GM12878 (cell line): Measurements from ENCODE around the gene ANP32E. TPM values are rescaled to one million over a fixed set of nuclear protein-coding genes. Genes with fewer than 3 reads are reported as not detected.

Experiments used
- ATAC-seq: fragments of 200-7000 bp; cut with Tn5 transposase; 3 replicates; pipeline ENCODE4 v1.9.1; 2020; ENCODE audit warnings: mild to moderate bottlenecking, moderate library complexity
- BruUV-seq: library from RNA; stranded (reverse); fragments of 400-500 nt; replicated peaks from 2 replicates; lab custom pipeline; 2021; lab: Mats Ljungman, UMichigan
- CTCF ChIA-PET: fragments of 300-600 bp; sonication (Branson Sonifier 250); formaldehyde crosslinking; extraction: SDS; loops from one replicate; lab custom pipeline; 2021; ENCODE audit warnings: inconsistent platforms; lab: Yijun Ruan, JAX
- POLR2A ChIA-PET: fragments of 350-600 bp; formaldehyde crosslinking; extraction: SDS; loops from one replicate; lab custom pipeline; 2021; ENCODE audit warnings: inconsistent platforms; lab: Charles Lee
- RAD21 ChIA-PET: fragments of 300-600 bp; sonication (Branson Sonifier 250); formaldehyde crosslinking; loops from one replicate; lab custom pipeline; 2023; ENCODE audit warnings: antibody characterized with exemption; ENCODE audit not compliant: unreplicated experiment; lab: Charles Lee
- SMC1A ChIA-PET: fragments of 300-600 bp; sonication (Branson Sonifier 250); formaldehyde crosslinking; loops from one replicate; lab custom pipeline; 2023; ENCODE audit not compliant: unreplicated experiment, uncharacterized antibody; lab: Charles Lee
- DNase-seq: peaks from one replicate; pipeline ENCODE4 v3.0.0-alpha.2; 2011; ENCODE audit warnings: low read depth, low spot score
- FAIRE-seq: peaks from 3 replicates; lab custom pipeline; 2011; peaks lifted over from hg19 to GRCh38; lab: Jason Lieb, UNC
- H2AFZ ChIP-seq: 2 replicates; pipeline ENCODE4 v1.6.0; 2011; ENCODE audit warnings: low read depth, low read length, control low read depth; ENCODE audit not compliant: control insufficient read depth
- H3K27ac ChIP-seq: 2 replicates; pipeline ENCODE4 v1.5.1; 2011; ENCODE audit warnings: control low read depth; ENCODE audit not compliant: control insufficient read depth, insufficient read depth
- H3K27me3 ChIP-seq, 2 experiments: replicated peaks in 1 of 2; 2 replicates each; pipeline versions ENCODE4 v1.6.0 to v1.6.1; 2011; ENCODE audit warnings: low read length in 1 of 2; ENCODE audit not compliant: control insufficient read depth in 2 of 2, insufficient read depth in 2 of 2
- H3K36me3 ChIP-seq, 2 experiments: 2 replicates each; pipeline ENCODE4 v1.5.1; 2011; ENCODE audit warnings: low read length in 1 of 2; ENCODE audit not compliant: control insufficient read depth in 2 of 2, insufficient read depth in 2 of 2
- H3K4me1 ChIP-seq: 2 replicates; pipeline ENCODE4 v1.6.1; 2011; ENCODE audit warnings: mild to moderate bottlenecking, low read length, moderate library complexity, mixed read lengths; ENCODE audit not compliant: control insufficient read depth, insufficient read depth
- H3K4me2 ChIP-seq: 2 replicates; pipeline ENCODE4 v1.6.0; 2011; ENCODE audit warnings: control low read depth; ENCODE audit not compliant: control insufficient read depth, insufficient read depth
- H3K4me3 ChIP-seq: fragments of 200-600 bp; sonication (generic); 2 replicates; pipeline ENCODE4 v1.5.1; 2016
- H3K79me2 ChIP-seq: 2 replicates; pipeline ENCODE4 v1.6.0; 2011; ENCODE audit warnings: low read length; ENCODE audit not compliant: control insufficient read depth, insufficient read depth
- H3K9ac ChIP-seq: 2 replicates; pipeline ENCODE4 v1.8.0; 2011; ENCODE audit warnings: low read length, control low read depth, mixed read lengths; ENCODE audit not compliant: control insufficient read depth, insufficient read depth
- H3K9me3 ChIP-seq: replicated peaks from 3 replicates; pipeline ENCODE4 v1.5.1; 2011; ENCODE audit warnings: mild to moderate bottlenecking, low read length; ENCODE audit not compliant: control insufficient read depth, insufficient read depth
- H4K20me1 ChIP-seq: 2 replicates; pipeline ENCODE4 v1.6.0; 2011; ENCODE audit not compliant: control insufficient read depth, insufficient read depth
- ATF3 ChIP-seq: IDR thresholded peaks from 2 replicates; pipeline ENCODE4 v1.6.1; 2011; ENCODE audit warnings: low read depth, mild to moderate bottlenecking, low read length, moderate library complexity, borderline replicate concordance; ENCODE audit errors: extremely low read depth
- BHLHE40 ChIP-seq, 2 experiments: fragments of 450-650 bp in 1 of 2; IDR thresholded peaks; 2 replicates each; pipeline ENCODE4 v1.6.1; 2011 to 2017; ENCODE audit warnings: low read depth in 2 of 2, borderline replicate concordance in 1 of 2, improper control_type of control experiment in 1 of 2, low read length in 1 of 2, mild to moderate bottlenecking in 1 of 2
- CEBPZ ChIP-seq: fragments of 150-350 bp; IDR thresholded peaks from 2 replicates; pipeline ENCODE4 v1.6.1; 2016; ENCODE audit warnings: low read depth, low read length
- CUX1 ChIP-seq: IDR thresholded peaks from 2 replicates; pipeline ENCODE4 v1.6.1; 2012; ENCODE audit warnings: improper control_type of control experiment, low read depth, low read length; ENCODE audit not compliant: insufficient replicate concordance
- FOS ChIP-seq: IDR thresholded peaks from 3 replicates; pipeline ENCODE4 v1.6.1; 2011; ENCODE audit warnings: borderline replicate concordance; ENCODE audit not compliant: insufficient read length; ENCODE audit errors: extremely low read depth
- MLLT1 ChIP-seq: fragments of 450-650 bp; IDR thresholded peaks from 2 replicates; pipeline ENCODE4 v1.6.1; 2016; ENCODE audit warnings: mild to moderate bottlenecking
- ZNF274 ChIP-seq: IDR thresholded peaks from one replicate; pipeline ENCODE4 v1.8.0; 2011; ENCODE audit not compliant: insufficient read length, insufficient read depth
- ZZZ3 ChIP-seq: IDR thresholded peaks from 2 replicates; pipeline ENCODE4 v1.6.1; 2011; ENCODE audit warnings: low read depth; ENCODE audit not compliant: control insufficient read depth, insufficient read length
- WGBS: methylation state at CpG from one replicate; pipeline ENCODE4 v1.1.6; 2016; ENCODE audit warnings: low lambda C conversion rate; ENCODE audit not compliant: insufficient replicate concordance, insufficient coverage; ENCODE audit errors: missing lambda C conversion rate; 5-methylcytosine and 5-hydroxymethylcytosine counted together
- in situ Hi-C: fragments of 300-500 bp; cut with MboI; formaldehyde crosslinking; loops from 9 replicates; pipeline ENCODE4 v1.14.3; 2018; ENCODE audit warnings: mixed read lengths
- intact Hi-C: fragments of 100-400 bp; cut with micrococcal nuclease; formaldehyde crosslinking; loops from one replicate; pipeline ENCODE4 v1.14.2; 2022; ENCODE audit not compliant: unreplicated experiment
- polyA plus RNA-seq, 11 experiments: library from polyadenylated mRNA; depleted of rRNA in 4 of 11; unstranded in 6 of 11; stranded (reverse) in 5 of 11; fragments of >200 nt; fragmentation: Nextera tagmentation in 4 of 11; fragmentation: Illumina TruSeq in 1 of 11; extraction: Ambion mirVana in 4 of 11; extraction: Trizol in 1 of 11; gene quantifications; 1 replicate in 1 of 11; 2 replicates in 10 of 11; pipeline versions ENCODE4 v1.2.1 to v1.2.3, GENCODE V29; 2011 to 2016; ENCODE audit warnings: inconsistent platforms in 2 of 11, missing spikeins in 2 of 11, low read depth in 1 of 11
- total RNA-seq, 4 experiments: library from RNA; depleted of rRNA in 3 of 4; stranded (reverse); fragments of >200 nt in 3 of 4; fragmentation: Illumina TruSeq in 1 of 4; extraction: Trizol in 1 of 4; gene quantifications; 2 replicates each; pipeline versions ENCODE4 v1.2.1 to v1.2.3, GENCODE V29; 2013 to 2021

Gene ANP32E
- total and polyA plus RNA-seq, 10 of the 15 experiments (the other 5 are each of a cell fraction or from before 2014, with no cell fraction given), result 59.2 to 250 (median 121) TPM

GRCh38 chr1:150233359-150234308, 2.3 kb downstream of the ANP32E start:
- H3K79me2 ChIP-seq, result peaks cover 57% of the 10 kb centered on the region
- no peaks in the 10 kb centered on the region for H4K20me1 ChIP-seq
- WGBS, result under 1% methylated on average over 15 of the region's 15 CpGs
- TF ChIP-seq MLLT1, result no peak
- no peak for TF ChIP-seq ZZZ3
- peak; percentile 49 for TF ChIP-seq CUX1
- no peak for TF ChIP-seq FOS
- TF ChIP-seq BHLHE40 (IDR thresholded peaks at IDR 0.05; ENCODE audit: borderline replicate concordance in 1 of 2, low read depth in 2 of 2, low read length in 1 of 2), result 0 out of 4 replicates have a peak, but pooled peaks of 1 of the 2 experiments have one; percentile 14
- no peak for TF ChIP-seq ZNF274
- TF ChIP-seq ATF3, result no peak
- TF ChIP-seq CEBPZ, result no peak

More at GRCh38 chr1:150233359-150234308, 2.3 kb downstream of the ANP32E start:
- no TSS peak for BruUV-seq
- no peak overlapping the region for H2AFZ ChIP-seq
- in situ Hi-C loops (no loop called here), intact Hi-C loops (loop anchor here (10.0 kb wide), 1 partner anchor 131 kb away; the partner anchor contains the start of gene RPRD2)
- no peaks in the 10 kb centered on the region for H3K27me3 ChIP-seq
- DNase-seq (no peak), ATAC-seq (peak; percentile 1), FAIRE-seq (no peak)
- RAD21 ChIA-PET, result interaction anchor here (0.7 to 1.6 kb wide), 11 partner anchors 9 to 327 kb away, joined by 3 to 6 read pairs (median 4); partner anchors contain the start of gene VPS45
- H3K4me3 ChIP-seq, result peak overlapping the region; percentile 87
- H3K9ac ChIP-seq, result peak overlapping the region; percentile 100
- H3K36me3 ChIP-seq, result peaks cover 0 to 9% of the 10 kb centered on the region in 2 experiments; a peak in 1 of 4 replicates
- peak overlapping the region; percentile 56 for H3K4me2 ChIP-seq
- CTCF ChIA-PET, result interaction anchor here (0.6 to 1.9 kb wide), 10 partner anchors 9 to 1488 kb away, joined by 3 to 7 read pairs (median 4); partner anchors contain the start of genes RIIAD1 and VPS45
- no peaks in the 10 kb centered on the region for H3K9me3 ChIP-seq
- SMC1A ChIA-PET, result interaction anchor here (0.9 to 1.8 kb wide), 9 partner anchors 11 to 167 kb away, joined by 3 to 11 read pairs (median 4); partner anchors contain the start of genes C1orf54 and VPS45
- H3K27ac ChIP-seq, result peak overlapping the region; percentile 99
- POLR2A ChIA-PET, result interaction anchor here (0.5 to 2.4 kb wide), 22 partner anchors 9 to 772 kb away, joined by 3 to 11 read pairs (median 4); partner anchors contain the start of gene VPS45
- H3K4me1 ChIP-seq, result no peaks in the 10 kb centered on the region
